ENCODE results near the gene TNNC1. TPM values are rescaled to one million over a fixed set of nuclear protein-coding genes. Genes with fewer than 3 reads are reported as not detected.

Gene TNNC1
- 0.57 and 0.90 TPM in 2 replicates for total RNA-seq (2014; rRNA removed; shearing (Covaris generic))
- total RNA-seq (2022): 3.2 and 5.0 TPM in 2 replicates
- percentile 32 among the genes with signal in this experiment for Bru-seq, nascent RNA
- percentile 23 among the genes with signal in this experiment for BruChase-seq, experiment 1, labeled RNA remaining after a 6-hour chase
- BruChase-seq, experiment 2, labeled RNA remaining after a 2-hour chase: percentile 30 among the genes with signal in this experiment
- long read RNA-seq, partial matches to known transcripts: 1 of 3 reads
- long read RNA-seq, other reads (novel, unspliced or antisense): 0 of 3 reads

GRCh38 chr3:52453496-52454249 lies at the start of gene TNNC1:
Gene TNNC1 (minus strand): TSS chr3:52454041. CDS start chr3:52454015, 26 bp downstream.
- Histone ChIP-seq H4K20me1 (ENCODE audit: insufficient read depth, low read length) (no peaks in the 10 kb centered on the region), H3K4me1 (ENCODE audit: insufficient read depth, low read length, poor library complexity, severe bottlenecking) (peaks cover 31% of the 10 kb centered on the region), H3K4me3 (ENCODE audit: low read depth, low read length, poor library complexity, severe bottlenecking) (peak within 1 kb of the TSS; percentile 99), H3K9me2 (ENCODE audit: insufficient read depth, low read length) (no peaks in the 10 kb centered on the region), H2AFZ (ENCODE audit: low read length) (peak within 1 kb of the TSS; percentile 71; the same call in 1 of the 2 replicates), H3K9me3 (ENCODE audit: low read length) (no peaks in the 10 kb centered on the region), H3K4me2 (ENCODE audit: low read length) (peak within 1 kb of the TSS; percentile 94), H3K27ac (ENCODE audit: low read depth, low read length, poor library complexity, severe bottlenecking) (peak within 1 kb of the TSS; percentile 28), H3K79me2 (ENCODE audit: insufficient read depth, low read depth, low read length) (peaks cover 13% of the 10 kb centered on the region; the same call in 1 of the 2 replicates), H3K36me3 (ENCODE audit: insufficient read depth, low read length) (peaks cover 13% of the 10 kb centered on the region)
- intact Hi-C loops (cut with micrococcal nuclease; ENCODE audit: unreplicated experiment): no loop called here
- TF ChIP-seq EZH2phosphoT487 (IDR thresholded peaks at IDR 0.05; ENCODE audit: borderline replicate concordance, low read depth, low read length) (no peak), CTCF (conservative IDR thresholded peaks at IDR 0.05; ENCODE audit: low read length) (no peak)
- CTCF ChIA-PET (ENCODE audit: unreplicated experiment): interaction anchor here (1.0 to 1.1 kb wide), 2 partner anchors 17 to 41 kb away, joined by 3 to 4 read pairs; no protein-coding TSS in a partner anchor
- DNase-seq (ENCODE audit: low spot score): no peak
- no TSS peak for BruUV-seq (replicated peaks)
- POLR2A ChIA-PET: interaction anchor here (0.6 to 1.2 kb wide), 2 partner anchors 33 to 311 kb away, joined by 3 to 5 read pairs; no protein-coding TSS in a partner anchor

- ChIA-PET POLR2A (no interaction called here), CTCF (ENCODE audit: unreplicated experiment) (no interaction called here)
- no peak overlapping the region for H2AFZ ChIP-seq (ENCODE audit: low read length)
- H3K9me3 ChIP-seq (ENCODE audit: low read length): no peaks in the 10 kb centered on the region
- no peak for TF ChIP-seq CTCF (conservative IDR thresholded peaks at IDR 0.05; ENCODE audit: low read length)
- no peaks in the 10 kb centered on the region for H4K20me1 ChIP-seq (ENCODE audit: insufficient read depth, low read length)
- intact Hi-C loops (cut with micrococcal nuclease; ENCODE audit: unreplicated experiment): no loop called here
- no peaks in the 10 kb centered on the region for H3K9me2 ChIP-seq (ENCODE audit: insufficient read depth, low read length)
- H3K27ac ChIP-seq (ENCODE audit: low read depth, low read length, poor library complexity, severe bottlenecking): no peak overlapping the region
- H3K4me1 ChIP-seq (ENCODE audit: insufficient read depth, low read length, poor library complexity, severe bottlenecking): no peaks in the 10 kb centered on the region
- H3K36me3 ChIP-seq (ENCODE audit: insufficient read depth, low read length): no peaks in the 10 kb centered on the region
- DNase-seq (ENCODE audit: low spot score): no peak
- no peaks in the 10 kb centered on the region for H3K79me2 ChIP-seq (ENCODE audit: insufficient read depth, low read depth, low read length)
- no peak overlapping the region for H3K4me3 ChIP-seq (ENCODE audit: low read depth, low read length, poor library complexity, severe bottlenecking)
- BruUV-seq (replicated peaks): no TSS peak
- no peak overlapping the region for H3K4me2 ChIP-seq (ENCODE audit: low read length)
Measured at GRCh38 chr3:52502808-52503350, 49.0 kb upstream of the TNNC1 start.
